Neural cell (in vitro differentiated cells): ENCODE data around the gene USP20.

Experiments
- CTCF ChIP-seq: fragments of 450-650 bp; IDR thresholded peaks from 2 replicates; pipeline ENCODE4 v1.5.1; 2014; ENCODE audit warnings: antibody characterized with exemption, mild to moderate bottlenecking, moderate library complexity; ENCODE audit not compliant: poor library complexity, severe bottlenecking
- RAD21 ChIP-seq: fragments of 450-650 bp; conservative IDR thresholded peaks from 2 replicates; pipeline ENCODE4 v1.6.1; 2014; ENCODE audit warnings: antibody characterized with exemption, mild to moderate bottlenecking, moderate library complexity
- SMC3 ChIP-seq: fragments of 450-650 bp; conservative IDR thresholded peaks from 2 replicates; pipeline ENCODE4 v1.6.1; 2014; ENCODE audit warnings: antibody characterized with exemption, mild to moderate bottlenecking, moderate library complexity; ENCODE audit not compliant: poor library complexity
- TAF1 ChIP-seq: IDR thresholded peaks from 2 replicates; pipeline ENCODE4 v1.6.1; 2012; ENCODE audit warnings: low read depth

DNA sequence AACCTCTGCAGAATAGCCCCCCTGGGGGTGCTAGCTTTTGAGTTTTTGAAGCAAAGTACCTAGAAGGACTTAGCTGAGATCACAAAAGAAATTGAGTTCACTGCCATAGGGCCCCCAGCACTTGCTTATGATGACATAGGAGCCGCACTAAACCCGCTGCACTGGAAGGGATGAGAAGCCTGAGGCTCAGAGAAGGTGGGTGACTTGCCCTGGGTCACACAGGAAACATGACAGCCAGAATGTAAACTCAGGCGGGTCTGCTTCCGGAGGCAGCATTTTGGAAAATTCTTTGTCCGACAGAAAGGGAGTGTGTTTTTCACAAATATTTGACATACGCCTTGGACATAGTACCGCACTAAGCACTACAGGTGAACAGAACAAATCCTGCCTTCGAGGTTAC is 40.7 kb upstream of the USP20 start:
- no peak for TF ChIP-seq CTCF
- no peak for TF ChIP-seq SMC3
- TF ChIP-seq RAD21: no peak
- no peak for TF ChIP-seq TAF1
